Stromal cell of bone marrow (primary cell): ENCODE measurements around the gene CUX1.
A peak's percentile ranks its signal among the peaks of the same experiment; 100 is the strongest.
"Not testable (repeated sequence)": the region's sequence is repeated elsewhere in the genome, so short reads cannot be mapped to it uniquely, and the experiment has no call there.

Experiments
- DNase-seq: peaks from one replicate; pipeline ENCODE4 v3.0.0-alpha.2; 2012; ENCODE audit warnings: low read depth

The CUX1 gene

GRCh38 chr7:102103027-102103372 is 285.6 kb downstream of the CUX1 start:
- DNase-seq, result no peak

GRCh38 chr7:102104245-102104644 is 286.8 kb downstream of the CUX1 start:
- no peak for DNase-seq

- no peak for DNase-seq
Measured at GRCh38 chr7:102106625-102107024, 289.2 kb downstream of the CUX1 start.

GRCh38 chr7:102107474-102108104 is 290.2 kb downstream of the CUX1 start:
- DNase-seq, result no peak

GRCh38 chr7:102111061-102112041 is 293.9 kb downstream of the CUX1 start:
- no peak for DNase-seq

- DNase-seq, result no peak
Measured at GRCh38 chr7:102115181-102115580, 297.8 kb downstream of the CUX1 start.

GRCh38 chr7:102115931-102116330 is 298.5 kb downstream of the CUX1 start:
- DNase-seq, result no peak

GRCh38 chr7:102117743-102118142 is 300.3 kb downstream of the CUX1 start:
- DNase-seq, result peak; percentile 39

- no peak for DNase-seq
Measured at GRCh38 chr7:102119213-102119651, 301.8 kb downstream of the CUX1 start.

- no peak for DNase-seq
Measured at GRCh38 chr7:102119925-102120324, 302.5 kb downstream of the CUX1 start.

GRCh38 chr7:102120666-102121195 is 303.3 kb downstream of the CUX1 start:
- no peak for DNase-seq

- peak; percentile 49 for DNase-seq
Measured at GRCh38 chr7:102122026-102122425, 304.6 kb downstream of the CUX1 start.

GRCh38 chr7:102125127-102125596 is 307.7 kb downstream of the CUX1 start:
- peak; percentile 73 for DNase-seq

- no peak for DNase-seq
Measured at GRCh38 chr7:102128303-102128702, 310.9 kb downstream of the CUX1 start.

GRCh38 chr7:102129636-102130370 is 312.4 kb downstream of the CUX1 start:
- DNase-seq, result no peak

GRCh38 chr7:102132209-102132752 is 314.9 kb downstream of the CUX1 start:
- no peak for DNase-seq

GRCh38 chr7:102138676-102139075 is 321.2 kb downstream of the CUX1 start:
- DNase-seq, result no peak

- no peak for DNase-seq
Measured at GRCh38 chr7:102140952-102141370, 323.5 kb downstream of the CUX1 start.

- DNase-seq, result not testable (repeated sequence)
Measured at GRCh38 chr7:102142433-102142832, 325.0 kb downstream of the CUX1 start.

GRCh38 chr7:102146122-102146521 is 328.7 kb downstream of the CUX1 start:
- no peak for DNase-seq

- DNase-seq, result peak; percentile 73
Measured at GRCh38 chr7:102147008-102147407, 329.6 kb downstream of the CUX1 start.

GRCh38 chr7:102148799-102149198 is 331.4 kb downstream of the CUX1 start:
- DNase-seq, result no peak
